MM.1S (cell line): ENCODE results near the gene RYR2.

Source experiments
- DNase-seq: peaks from one replicate; pipeline ENCODE4 v3.0.0-alpha.2; 2015
- H2AFZ ChIP-seq: fragments of 300-600 bp; sonication (generic); 2 replicates; pipeline ENCODE4 v1.6.0; 2016; ENCODE audit warnings: antibody characterized with exemption, low read length
- H3F3A ChIP-seq: fragments of 300-600 bp; sonication (generic); 2 replicates; pipeline ENCODE4 v1.6.1; 2016; ENCODE audit warnings: mild to moderate bottlenecking, antibody characterized with exemption, low read length, moderate library complexity, mixed read lengths; ENCODE audit not compliant: insufficient read depth
- H3K27ac ChIP-seq: fragments of 300-600 bp; sonication (generic); 2 replicates; pipeline ENCODE4 v1.5.1; 2016; ENCODE audit warnings: mild to moderate bottlenecking, low read length
- H3K27me3 ChIP-seq: fragments of 300-600 bp; sonication (generic); replicated peaks from 2 replicates; pipeline ENCODE4 v1.6.0; 2016; ENCODE audit warnings: low read length; ENCODE audit not compliant: insufficient read depth
- H3K36me3 ChIP-seq: fragments of 300-600 bp; sonication (generic); replicated peaks from 2 replicates; pipeline ENCODE4 v1.6.1; 2016; ENCODE audit warnings: mild to moderate bottlenecking, low read length, mixed read lengths; ENCODE audit not compliant: insufficient read depth
- H3K4me1 ChIP-seq: fragments of 300-600 bp; sonication (generic); 2 replicates; pipeline ENCODE4 v1.6.1; 2016; ENCODE audit warnings: low read length, mixed read lengths
- H3K4me2 ChIP-seq: fragments of 300-600 bp; sonication (generic); 2 replicates; pipeline ENCODE4 v1.6.0; 2016; ENCODE audit warnings: low read depth, low read length
- H3K4me3 ChIP-seq: fragments of 300-600 bp; sonication (generic); 2 replicates; pipeline ENCODE4 v1.5.1; 2016; ENCODE audit warnings: low read length, mixed read lengths
- H3K79me2 ChIP-seq: fragments of 300-600 bp; sonication (generic); 2 replicates; pipeline ENCODE4 v1.6.1; 2016; ENCODE audit warnings: mixed run types, low read length, mixed read lengths
- H3K9ac ChIP-seq: fragments of 300-600 bp; sonication (generic); 2 replicates; pipeline ENCODE4 v1.6.1; 2016; ENCODE audit warnings: low read length, mixed read lengths
- H3K9me2 ChIP-seq: fragments of 300-600 bp; sonication (generic); replicated peaks from 2 replicates; pipeline ENCODE4 v1.6.1; 2016; ENCODE audit warnings: mild to moderate bottlenecking, low read length, mixed read lengths; ENCODE audit not compliant: insufficient read depth
- H3K9me3 ChIP-seq: fragments of 300-600 bp; sonication (generic); replicated peaks from 2 replicates; pipeline ENCODE4 v1.6.1; 2016; ENCODE audit warnings: mild to moderate bottlenecking, low read length, mixed read lengths; ENCODE audit not compliant: insufficient read depth
- H4K20me1 ChIP-seq: fragments of 300-600 bp; sonication (generic); 2 replicates; pipeline ENCODE4 v1.6.1; 2016; ENCODE audit warnings: mild to moderate bottlenecking, low read length, moderate library complexity, mixed read lengths; ENCODE audit not compliant: insufficient read depth
- CTCF ChIP-seq: fragments of 300-600 bp; sonication (generic); IDR thresholded peaks from 2 replicates; pipeline ENCODE4 v1.5.1; 2016; ENCODE audit warnings: antibody characterized with exemption, low read length, mixed read lengths
- EZH2 ChIP-seq: fragments of 300-600 bp; sonication (generic); optimal IDR thresholded peaks from 2 replicates; pipeline ENCODE3; 2017; ENCODE audit warnings: low read depth, mild to moderate bottlenecking, antibody characterized with exemption, low read length, mixed read lengths
- EZH2phosphoT487 ChIP-seq: fragments of 300-600 bp; sonication (generic); IDR thresholded peaks from 2 replicates; pipeline ENCODE4 v1.6.1; 2018; ENCODE audit warnings: antibody characterized with exemption, low read length

RYR2 gene

DNA sequence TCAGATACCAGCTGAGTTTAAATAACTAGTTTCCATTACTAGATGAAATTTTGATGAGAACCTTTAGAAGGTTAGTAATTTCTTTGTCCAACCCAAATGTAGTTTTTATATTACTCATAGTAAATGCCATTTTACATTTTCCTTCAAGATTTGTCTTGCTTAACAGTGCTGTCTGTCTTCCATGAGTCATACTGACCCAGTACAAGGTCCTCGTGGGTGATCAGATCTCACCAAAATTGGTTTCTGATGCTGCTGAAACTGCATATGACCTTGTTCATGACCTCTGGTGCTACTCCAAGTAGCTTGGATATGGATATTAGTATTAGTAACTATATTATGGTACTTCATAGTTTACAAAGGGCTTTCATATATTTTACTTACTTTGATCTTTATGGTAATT is 207.1 kb downstream of the RYR2 start:
- no peak for DNase-seq
- H3F3A ChIP-seq = no peaks in the 10 kb centered on the region
- no peaks in the 10 kb centered on the region for H3K9me2 ChIP-seq
- H3K27me3 ChIP-seq = no peaks in the 10 kb centered on the region
- H3K9ac ChIP-seq = no peak overlapping the region
- no peaks in the 10 kb centered on the region for H3K36me3 ChIP-seq
- no peak overlapping the region for H2AFZ ChIP-seq
- no peaks in the 10 kb centered on the region for H3K4me1 ChIP-seq
- H3K4me3 ChIP-seq = no peak overlapping the region
- H4K20me1 ChIP-seq = no peaks in the 10 kb centered on the region
- no peaks in the 10 kb centered on the region for H3K79me2 ChIP-seq
- no peaks in the 10 kb centered on the region for H3K9me3 ChIP-seq
- no peak overlapping the region for H3K27ac ChIP-seq
- TF ChIP-seq CTCF (no peak), EZH2phosphoT487 (no peak), EZH2 (no peak)
- H3K4me2 ChIP-seq = no peak overlapping the region

- H4K20me1 ChIP-seq = no peaks in the 10 kb centered on the region
- no peaks in the 10 kb centered on the region for H3F3A ChIP-seq
- H3K36me3 ChIP-seq = no peaks in the 10 kb centered on the region
- no peaks in the 10 kb centered on the region for H3K9me3 ChIP-seq
- no peaks in the 10 kb centered on the region for H3K4me1 ChIP-seq
- H3K9ac ChIP-seq = no peak overlapping the region
- TF ChIP-seq EZH2 = no peak
- TF ChIP-seq EZH2phosphoT487 = no peak
- TF ChIP-seq CTCF = no peak
- no peak overlapping the region for H2AFZ ChIP-seq
- no peaks in the 10 kb centered on the region for H3K9me2 ChIP-seq
- no peaks in the 10 kb centered on the region for H3K27me3 ChIP-seq
- H3K4me3 ChIP-seq = no peak overlapping the region
- H3K27ac ChIP-seq = no peak overlapping the region
- DNase-seq = no peak
- H3K4me2 ChIP-seq = no peak overlapping the region
- no peaks in the 10 kb centered on the region for H3K79me2 ChIP-seq
Observed at GRCh38 chr1:237250055-237250454, 208.1 kb downstream of the RYR2 start.

- no peak for DNase-seq
- Histone ChIP-seq H3K9ac (no peak overlapping the region), H3K9me3 (no peaks in the 10 kb centered on the region), H3K27me3 (no peaks in the 10 kb centered on the region), H2AFZ (no peak overlapping the region), H3K4me3 (no peak overlapping the region), H3K9me2 (no peaks in the 10 kb centered on the region), H3K27ac (no peak overlapping the region), H3K36me3 (no peaks in the 10 kb centered on the region), H4K20me1 (no peaks in the 10 kb centered on the region), H3K4me1 (no peaks in the 10 kb centered on the region), H3K4me2 (no peak overlapping the region), H3F3A (no peaks in the 10 kb centered on the region), H3K79me2 (no peaks in the 10 kb centered on the region)
- TF ChIP-seq EZH2 (no peak), CTCF (no peak), EZH2phosphoT487 (no peak)
Observed at GRCh38 chr1:237255071-237255470, 213.1 kb downstream of the RYR2 start.
